OCI-LY3 (cell line): Measurements from ENCODE around the gene ZYX.

Source experiments
- CTCF ChIP-seq: fragments of 200-600, 300-600 bp; sonication (generic); IDR thresholded peaks from 2 replicates; pipeline ENCODE4 v1.5.1; 2014; ENCODE audit warnings: antibody characterized with exemption, low read length, low read depth
- EZH2phosphoT487 ChIP-seq: fragments of 200-600 bp; shearing (Covaris generic); IDR thresholded peaks from 2 replicates; pipeline ENCODE4 v1.6.1; 2018; ENCODE audit warnings: antibody characterized with exemption, mixed run types, low read depth

- TF ChIP-seq CTCF = no peak
- TF ChIP-seq EZH2phosphoT487 = no peak
These were observed 24.2 kb downstream of the ZYX start for GRCh38 chr7:143405173-143406001.
